ENCODE results near the gene NRAS.

DNA sequence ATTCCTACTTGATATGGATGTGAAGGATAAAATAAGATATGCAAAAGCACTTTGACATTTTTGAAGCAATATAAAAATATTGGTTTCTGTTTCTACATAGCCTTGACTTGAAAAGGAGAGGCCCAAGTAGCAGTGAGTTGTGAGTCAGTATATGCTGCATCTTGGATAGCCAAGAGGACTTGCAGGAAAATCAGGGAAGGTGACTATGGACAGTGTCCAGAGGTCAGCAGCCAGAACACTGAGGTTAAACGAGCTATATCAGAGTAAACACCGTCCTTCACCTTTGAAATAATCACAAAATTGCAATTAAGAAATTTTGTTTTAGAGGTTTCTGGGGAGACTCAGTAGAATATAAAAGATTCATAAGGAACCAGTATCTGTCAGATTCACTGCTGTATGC, 14.6 kb downstream of the NRAS start:
- TF ChIP-seq CTCF (IDR thresholded peaks at IDR 0.05) (no peak), POLR2AphosphoS5 (IDR thresholded peaks at IDR 0.05) (no peak), POLR2A (IDR thresholded peaks at IDR 0.05) (no peak), EP300 (IDR thresholded peaks at IDR 0.05) (no peak)
